Measurements from ENCODE around the gene OBP2A.

The OBP2A gene

DNA sequence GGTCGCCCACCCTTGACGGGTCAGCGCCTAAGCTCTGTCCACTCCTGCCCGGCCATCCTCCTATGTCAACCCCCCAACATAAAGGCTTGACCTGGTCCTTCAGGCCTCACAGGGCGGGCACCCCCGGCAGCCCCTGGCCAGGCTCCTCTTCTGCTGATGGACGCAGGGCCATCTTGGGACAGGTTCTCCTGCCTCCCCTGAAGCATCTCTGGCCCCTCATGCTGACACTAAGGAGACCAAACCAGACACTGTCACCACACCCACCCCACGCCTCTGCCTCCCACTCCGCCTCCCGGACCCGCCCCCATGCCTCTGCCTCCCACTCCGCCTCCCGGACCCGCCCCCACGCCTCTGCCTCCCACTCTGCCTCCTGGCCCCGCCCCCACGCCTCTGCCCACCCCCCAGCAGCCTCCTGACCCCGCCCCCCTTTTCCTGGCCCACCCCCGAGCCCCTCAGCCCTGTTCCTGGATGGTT, 6.8 kb downstream of the OBP2A start:
- TF ChIP-seq, protein P1, sequence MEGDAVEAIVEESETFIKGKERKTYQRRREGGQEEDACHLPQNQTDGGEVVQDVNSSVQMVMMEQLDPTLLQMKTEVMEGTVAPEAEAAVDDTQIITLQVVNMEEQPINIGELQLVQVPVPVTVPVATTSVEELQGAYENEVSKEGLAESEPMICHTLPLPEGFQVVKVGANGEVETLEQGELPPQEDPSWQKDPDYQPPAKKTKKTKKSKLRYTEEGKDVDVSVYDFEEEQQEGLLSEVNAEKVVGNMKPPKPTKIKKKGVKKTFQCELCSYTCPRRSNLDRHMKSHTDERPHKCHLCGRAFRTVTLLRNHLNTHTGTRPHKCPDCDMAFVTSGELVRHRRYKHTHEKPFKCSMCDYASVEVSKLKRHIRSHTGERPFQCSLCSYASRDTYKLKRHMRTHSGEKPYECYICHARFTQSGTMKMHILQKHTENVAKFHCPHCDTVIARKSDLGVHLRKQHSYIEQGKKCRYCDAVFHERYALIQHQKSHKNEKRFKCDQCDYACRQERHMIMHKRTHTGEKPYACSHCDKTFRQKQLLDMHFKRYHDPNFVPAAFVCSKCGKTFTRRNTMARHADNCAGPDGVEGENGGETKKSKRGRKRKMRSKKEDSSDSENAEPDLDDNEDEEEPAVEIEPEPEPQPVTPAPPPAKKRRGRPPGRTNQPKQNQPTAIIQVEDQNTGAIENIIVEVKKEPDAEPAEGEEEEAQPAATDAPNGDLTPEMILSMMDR (IDR thresholded peaks at IDR 0.05; ENCODE audit: low read length, missing control alignments): no peak
- no peak overlapping the region for H3K4me3 ChIP-seq (replicated peaks; ENCODE audit: low read depth, low read length)
- DNase-seq (ENCODE audit: low read depth): no peak

DNA sequence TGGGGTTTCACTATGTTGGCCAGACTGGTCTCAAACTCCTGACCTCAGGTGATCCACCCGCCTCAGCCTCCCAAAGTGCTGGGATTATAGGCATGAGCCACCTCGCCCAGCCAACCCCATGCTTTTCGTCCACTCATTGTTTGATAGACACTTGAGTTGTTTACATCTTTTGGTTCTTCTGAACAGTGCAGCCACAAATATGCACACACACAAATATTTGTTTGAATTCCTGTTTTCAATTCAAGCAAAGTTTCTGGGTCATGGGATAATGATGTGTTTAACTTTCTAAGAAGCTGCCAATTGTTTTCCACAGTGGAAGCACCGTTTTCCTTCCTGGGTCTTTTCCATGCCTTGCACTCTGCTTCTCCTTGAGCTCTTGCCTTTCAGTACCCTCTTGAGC, 8.8 kb downstream of the OBP2A start:
- TF ChIP-seq, protein P1 (IDR thresholded peaks at IDR 0.05; ENCODE audit: low read length, missing control alignments): no peak
- H3K4me3 ChIP-seq (replicated peaks; ENCODE audit: low read depth, low read length): no peak overlapping the region
- no peak for DNase-seq (ENCODE audit: low read depth)

DNA sequence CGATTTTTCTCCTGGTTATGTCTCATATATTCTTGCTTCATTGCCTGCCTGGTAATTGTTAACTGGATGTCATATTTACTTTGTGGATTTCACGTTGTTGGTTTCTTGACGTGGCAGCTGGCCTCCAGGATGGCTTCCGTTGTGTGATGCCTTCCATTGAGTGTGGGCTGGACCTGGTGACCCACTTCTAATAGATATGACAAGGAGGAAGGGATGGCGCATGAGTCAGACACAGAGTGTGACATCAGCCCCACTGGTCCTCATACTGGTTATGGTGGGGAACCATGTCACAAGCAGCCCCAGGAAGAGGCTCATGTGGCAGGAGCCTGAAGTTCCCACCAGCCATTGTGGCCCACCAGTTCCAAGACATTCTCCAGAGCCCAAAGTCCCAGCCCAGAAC, 9.3 kb downstream of the OBP2A start:
- no peak overlapping the region for H3K4me3 ChIP-seq (replicated peaks; ENCODE audit: low read depth, low read length)
- no peak for DNase-seq (ENCODE audit: low read depth)
- TF ChIP-seq, protein P1 (IDR thresholded peaks at IDR 0.05; ENCODE audit: low read length, missing control alignments): no peak

DNA sequence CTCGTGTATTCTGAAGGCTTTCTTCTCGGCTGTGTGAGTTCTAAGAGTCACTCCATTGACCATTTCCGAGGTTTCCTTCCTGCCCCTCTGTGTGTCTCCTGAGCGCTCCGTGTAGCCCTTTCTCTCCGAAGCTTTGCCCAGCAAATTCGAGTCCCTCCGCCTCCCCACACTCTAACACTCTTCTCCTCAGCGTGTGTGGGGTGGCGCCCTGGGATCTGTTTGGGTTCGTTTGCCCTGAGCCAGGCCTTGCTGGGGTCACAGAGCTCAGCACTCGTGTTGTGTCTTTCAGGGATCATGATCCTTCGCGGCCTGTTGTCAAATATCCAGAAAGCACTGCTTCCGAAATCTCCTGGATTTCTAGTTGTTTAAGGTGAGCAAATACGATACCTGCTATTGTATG, 10.0 kb downstream of the OBP2A start:
- TF ChIP-seq, protein P1 (IDR thresholded peaks at IDR 0.05; ENCODE audit: low read length, missing control alignments): no peak
- no peak overlapping the region for H3K4me3 ChIP-seq (replicated peaks; ENCODE audit: low read depth, low read length)
- DNase-seq (ENCODE audit: low read depth): no peak

DNA sequence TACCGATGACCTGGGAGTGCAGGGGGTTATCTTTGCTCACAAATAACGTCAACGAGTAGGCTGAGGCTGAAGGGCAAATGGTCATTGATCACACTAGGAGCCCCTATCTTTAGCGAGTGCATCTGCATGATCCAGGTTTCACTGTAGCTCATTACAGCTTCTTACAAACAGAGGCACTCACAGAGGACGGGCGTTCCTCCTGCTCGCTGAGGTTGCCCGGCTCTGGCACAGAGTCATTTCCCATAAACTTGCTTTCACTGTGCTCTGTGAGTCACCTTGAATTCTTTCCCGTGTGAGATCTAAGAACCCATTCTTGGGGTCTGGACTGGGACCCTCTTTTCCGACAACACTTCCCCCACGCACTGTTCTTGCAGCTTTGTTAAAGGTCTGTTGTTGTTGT, 13.7 kb downstream of the OBP2A start:
- no peak overlapping the region for H3K4me3 ChIP-seq (replicated peaks; ENCODE audit: low read depth, low read length)
- DNase-seq (ENCODE audit: low read depth): peak; percentile 50
- TF ChIP-seq, protein P1 (IDR thresholded peaks at IDR 0.05; ENCODE audit: low read length, missing control alignments): no peak

DNA sequence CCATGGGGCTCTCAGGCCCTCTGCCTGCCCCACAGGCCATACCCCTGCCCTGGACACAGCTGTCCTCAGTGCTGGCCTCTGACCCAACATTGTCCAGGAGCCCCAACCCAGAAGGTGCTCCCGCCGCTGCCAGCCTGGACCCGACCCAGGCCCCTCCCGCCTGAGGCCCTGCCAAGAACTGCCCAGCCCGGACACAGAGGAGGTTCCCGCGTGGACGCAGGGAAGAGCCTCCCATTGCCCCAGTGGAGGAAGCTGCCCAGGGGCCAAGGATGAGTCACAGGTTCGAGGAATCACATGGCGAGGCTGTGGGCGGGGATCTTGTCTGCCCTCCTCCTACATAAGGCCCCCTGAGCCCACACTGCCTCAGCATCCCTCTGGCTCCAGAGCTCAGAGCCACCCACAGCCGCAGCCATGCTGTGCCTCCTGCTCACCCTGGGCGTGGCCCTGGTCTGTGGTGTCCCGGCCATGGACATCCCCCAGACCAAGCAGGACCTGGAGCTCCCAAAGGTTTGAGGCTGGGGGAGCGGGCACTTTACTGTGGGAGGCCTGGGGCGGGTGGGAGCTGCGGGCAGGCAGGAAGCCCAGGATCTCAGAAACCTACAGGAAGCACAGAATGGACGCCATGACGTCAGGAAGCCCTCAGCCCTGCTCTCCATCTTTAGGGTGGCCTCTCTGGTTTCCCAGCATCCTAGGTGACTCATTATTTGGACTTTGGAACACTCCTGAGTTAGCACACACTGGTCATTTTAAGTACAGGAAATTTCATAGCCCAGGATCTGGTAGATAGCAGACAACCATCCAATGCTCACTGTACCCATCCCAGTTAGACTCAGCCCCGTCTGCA, 15.7 kb downstream of the OBP2A start, which contains the start of gene PAEP:
Gene PAEP, plus strand, starts transcription at position 366 of the 844 bp plus-strand sequence.
- DNase-seq (ENCODE audit: low read depth): peak; percentile 22
- no peak within 1 kb of the TSS for H3K4me3 ChIP-seq (replicated peaks; ENCODE audit: low read depth, low read length)
- TF ChIP-seq, protein P1 (IDR thresholded peaks at IDR 0.05; ENCODE audit: low read length, missing control alignments): no peak

Data from fibroblast of pulmonary artery (primary cell).